MCF 10A (cell line): ENCODE data around the gene TAL1. TPM values are rescaled to one million over a fixed set of nuclear protein-coding genes. Genes with fewer than 3 reads are reported as not detected.

Experiments
- BruUV-seq: library from RNA; stranded (reverse); fragments of 400-500 nt; replicated peaks from 2 replicates; lab custom pipeline; 2021; lab: Mats Ljungman, UMichigan
- CTCF ChIA-PET: fragments of 300-600 bp; sonication (Branson Sonifier 250); formaldehyde crosslinking; extraction: SDS; loops from one replicate; lab custom pipeline; 2021; ENCODE audit warnings: antibody characterized with exemption, inconsistent platforms; lab: Yijun Ruan, JAX
- POLR2A ChIA-PET: fragments of 300-600, 350-650 bp; sonication (Branson Sonifier 250); formaldehyde crosslinking; extraction: SDS; loops from one replicate; lab custom pipeline; 2020; ENCODE audit warnings: antibody characterized with exemption, inconsistent platforms; lab: Yijun Ruan, JAX
- DNase-seq: peaks from one replicate; pipeline ENCODE4 v3.0.0-alpha.2; 2018; ENCODE audit not compliant: unreplicated experiment
- H3K27ac Mint-ChIP-seq: one replicate; pipeline ENCODE4 v1.8.0; 2022; ENCODE audit warnings: mild to moderate bottlenecking, low read depth, mixed read lengths; ENCODE audit not compliant: unreplicated experiment
- H3K27me3 Mint-ChIP-seq: one replicate; pipeline ENCODE4 v1.8.0; 2022; ENCODE audit warnings: mixed read lengths; ENCODE audit not compliant: insufficient read depth, unreplicated experiment
- H3K36me3 Mint-ChIP-seq: one replicate; pipeline ENCODE4 v1.8.0; 2022; ENCODE audit warnings: mild to moderate bottlenecking, moderate library complexity, mixed read lengths; ENCODE audit not compliant: insufficient read depth, unreplicated experiment
- H3K4me1 Mint-ChIP-seq: one replicate; pipeline ENCODE4 v1.8.0; 2022; ENCODE audit warnings: mixed read lengths; ENCODE audit not compliant: insufficient read depth, unreplicated experiment
- H3K4me3 Mint-ChIP-seq: one replicate; pipeline ENCODE4 v1.8.0; 2022; ENCODE audit warnings: mild to moderate bottlenecking, moderate library complexity, mixed read lengths; ENCODE audit not compliant: unreplicated experiment
- H3K9me3 Mint-ChIP-seq: one replicate; pipeline ENCODE4 v1.8.0; 2022; ENCODE audit warnings: mixed read lengths; ENCODE audit not compliant: unreplicated experiment
- intact Hi-C: fragments of 100-400 bp; cut with micrococcal nuclease; formaldehyde crosslinking; loops from 2 replicates; pipeline ENCODE4 v1.14.1; 2022
- total RNA-seq: library from RNA; stranded (reverse); gene quantifications from 2 replicates; pipeline ENCODE4 v1.2.3, GENCODE V29; 2022
- TF ChIP-seq, protein P1 (sequence below): fragments of 200-600 bp; IDR thresholded peaks from one replicate; pipeline ENCODE4 v1.8.0; 2022; ENCODE audit warnings: antibody characterized with exemption, mild to moderate bottlenecking; ENCODE audit not compliant: unreplicated experiment

Gene TAL1
- total RNA-seq, 1 experiment from 2014 or later: not detected

GRCh38 chr1:47210666-47211065, 21.4 kb downstream of the TAL1 start:
- intact Hi-C loops: no loop called here
- Mint-ChIP-seq H3K36me3 (no peaks in the 10 kb centered on the region), H3K9me3 (no peaks in the 10 kb centered on the region), H3K27ac (no peak overlapping the region), H3K4me3 (no peak overlapping the region), H3K27me3 (no peaks in the 10 kb centered on the region), H3K4me1 (no peaks in the 10 kb centered on the region)
- BruUV-seq: no TSS peak
- CTCF ChIA-PET: interaction anchor here (4.5 kb wide), 1 partner anchor 18 kb away, joined by 26 read pairs; no protein-coding TSS in a partner anchor
- TF ChIP-seq, protein P1, sequence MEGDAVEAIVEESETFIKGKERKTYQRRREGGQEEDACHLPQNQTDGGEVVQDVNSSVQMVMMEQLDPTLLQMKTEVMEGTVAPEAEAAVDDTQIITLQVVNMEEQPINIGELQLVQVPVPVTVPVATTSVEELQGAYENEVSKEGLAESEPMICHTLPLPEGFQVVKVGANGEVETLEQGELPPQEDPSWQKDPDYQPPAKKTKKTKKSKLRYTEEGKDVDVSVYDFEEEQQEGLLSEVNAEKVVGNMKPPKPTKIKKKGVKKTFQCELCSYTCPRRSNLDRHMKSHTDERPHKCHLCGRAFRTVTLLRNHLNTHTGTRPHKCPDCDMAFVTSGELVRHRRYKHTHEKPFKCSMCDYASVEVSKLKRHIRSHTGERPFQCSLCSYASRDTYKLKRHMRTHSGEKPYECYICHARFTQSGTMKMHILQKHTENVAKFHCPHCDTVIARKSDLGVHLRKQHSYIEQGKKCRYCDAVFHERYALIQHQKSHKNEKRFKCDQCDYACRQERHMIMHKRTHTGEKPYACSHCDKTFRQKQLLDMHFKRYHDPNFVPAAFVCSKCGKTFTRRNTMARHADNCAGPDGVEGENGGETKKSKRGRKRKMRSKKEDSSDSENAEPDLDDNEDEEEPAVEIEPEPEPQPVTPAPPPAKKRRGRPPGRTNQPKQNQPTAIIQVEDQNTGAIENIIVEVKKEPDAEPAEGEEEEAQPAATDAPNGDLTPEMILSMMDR: no peak
- POLR2A ChIA-PET: no interaction called here
- DNase-seq: no peak

DNA sequence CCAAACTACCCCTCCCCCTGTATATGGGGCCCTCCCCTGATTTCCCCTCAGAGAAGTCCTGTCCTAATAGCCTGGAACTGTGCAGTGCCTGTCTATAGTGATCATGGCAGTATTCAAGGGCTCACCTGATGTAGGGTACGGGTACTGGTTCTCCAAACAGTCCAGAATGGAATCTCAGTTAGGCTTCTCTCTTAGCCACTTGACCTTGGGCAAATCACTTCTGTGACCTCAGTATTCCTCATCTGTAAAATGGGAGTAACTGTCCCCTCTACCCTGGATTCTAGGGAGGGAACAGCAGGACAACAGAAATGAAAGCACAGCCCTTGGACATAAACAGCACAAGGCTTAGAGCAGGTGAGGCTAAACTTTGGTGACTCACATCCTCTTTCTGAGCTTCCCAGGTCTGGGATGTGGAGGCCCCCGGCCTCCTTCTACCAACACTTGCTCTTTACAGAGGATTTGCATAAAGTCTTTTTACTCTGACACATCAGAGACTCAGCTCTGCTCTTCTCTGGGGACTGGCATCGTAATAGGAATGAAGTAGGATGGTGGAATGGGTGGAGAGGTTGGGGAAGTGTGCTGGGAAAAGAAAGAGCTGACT, 22.2 kb downstream of the TAL1 start:
- TF ChIP-seq, protein P1: no peak
- intact Hi-C loops: no loop called here
- Mint-ChIP-seq H3K27ac (no peak overlapping the region), H3K4me3 (no peak overlapping the region), H3K4me1 (no peaks in the 10 kb centered on the region), H3K36me3 (no peaks in the 10 kb centered on the region), H3K27me3 (peaks cover under 1% of the 10 kb centered on the region), H3K9me3 (no peaks in the 10 kb centered on the region)
- BruUV-seq: no TSS peak
- no peak for DNase-seq
- CTCF ChIA-PET: interaction anchor here (4.5 kb wide), 1 partner anchor 17 kb away, joined by 26 read pairs; no protein-coding TSS in a partner anchor
- POLR2A ChIA-PET: no interaction called here

- DNase-seq: no peak
- H3K27me3 Mint-ChIP-seq: peaks cover 8% of the 10 kb centered on the region
- H3K4me3 Mint-ChIP-seq: no peak overlapping the region
- H3K27ac Mint-ChIP-seq: no peak overlapping the region
- POLR2A ChIA-PET: no interaction called here
- H3K9me3 Mint-ChIP-seq: no peaks in the 10 kb centered on the region
- CTCF ChIA-PET: interaction anchor here (4.5 kb wide), 1 partner anchor 16 kb away, joined by 26 read pairs; no protein-coding TSS in a partner anchor
- no peaks in the 10 kb centered on the region for H3K36me3 Mint-ChIP-seq
- intact Hi-C loops: no loop called here
- no peaks in the 10 kb centered on the region for H3K4me1 Mint-ChIP-seq
- no TSS peak for BruUV-seq
- TF ChIP-seq, protein P1: no peak
Observed at GRCh38 chr1:47209091-47209490, 22.9 kb downstream of the TAL1 start.

DNA sequence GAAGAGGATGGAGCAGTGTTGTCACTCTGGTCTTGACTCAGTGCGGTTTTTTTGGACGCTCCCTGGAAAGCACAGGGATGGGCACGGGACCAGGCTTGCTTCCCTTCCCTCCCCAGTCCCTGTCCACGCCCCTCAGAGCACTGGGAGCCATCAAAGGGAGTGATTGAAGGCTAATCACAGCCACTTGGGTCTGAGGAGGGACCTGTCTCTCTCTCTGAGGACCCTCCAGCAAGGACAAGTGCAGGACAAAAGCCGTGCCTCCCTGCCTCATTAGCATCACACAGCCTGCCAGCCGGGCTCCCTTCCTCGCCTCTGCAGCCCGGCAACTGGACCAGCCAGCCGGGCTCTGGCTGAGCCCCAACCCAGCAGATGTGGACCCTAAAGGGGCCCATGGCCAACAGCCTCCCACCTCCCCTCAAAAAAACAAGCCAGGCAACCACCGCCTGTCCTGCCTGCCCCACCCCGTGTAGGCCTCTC, 23.6 kb downstream of the TAL1 start:
- Mint-ChIP-seq H3K27ac (no peak overlapping the region), H3K36me3 (no peaks in the 10 kb centered on the region), H3K4me1 (no peaks in the 10 kb centered on the region), H3K4me3 (no peak overlapping the region), H3K27me3 (peaks cover 14% of the 10 kb centered on the region), H3K9me3 (peaks cover 5% of the 10 kb centered on the region)
- TF ChIP-seq, protein P1: no peak
- BruUV-seq: no TSS peak
- intact Hi-C loops: no loop called here
- no peak for DNase-seq
- POLR2A ChIA-PET: no interaction called here
- CTCF ChIA-PET: interaction anchor here (2.0 kb wide), 1 partner anchor 16 kb away, joined by 5 read pairs; no protein-coding TSS in a partner anchor
